HCT116 (cell line): ENCODE results near the gene KCNN4. TPM values are rescaled to one million over a fixed set of nuclear protein-coding genes. Genes with fewer than 3 reads are reported as not detected.

ENCODE experiments used
- ATAC-seq: fragments of 200-7000 bp; cut with Tn5 transposase; 2 replicates; pipeline ENCODE4 v1.9.1; 2020; ENCODE audit warnings: mild to moderate bottlenecking, moderate library complexity
- BruUV-seq: library from RNA; stranded (reverse); fragments of 400-500 nt; replicated peaks from 2 replicates; lab custom pipeline; 2021; lab: Mats Ljungman, UMichigan
- CTCF ChIA-PET: fragments of 300-600 bp; sonication (Branson Sonifier 250); formaldehyde crosslinking; loops from one replicate; lab custom pipeline; 2021; ENCODE audit warnings: antibody characterized with exemption; lab: Charles Lee
- POLR2A ChIA-PET: fragments of 300-600, 350-600 bp; sonication (Branson Sonifier 250); formaldehyde crosslinking; loops from one replicate; lab custom pipeline; 2021; ENCODE audit warnings: antibody characterized with exemption; lab: Charles Lee
- RAD21 ChIA-PET, 2 experiments: fragments of 300-600 bp; sonication (Branson Sonifier 250); formaldehyde crosslinking; loops; one replicate each; lab custom pipeline; 2023; ENCODE audit warnings: low total read pairs in 2 of 2; ENCODE audit not compliant: uncharacterized antibody in 2 of 2, unreplicated experiment in 2 of 2, low non-redundant PET in 1 of 2; lab: Charles Lee
- DNase-seq: peaks from one replicate; pipeline ENCODE4 v3.0.0-alpha.2; 2010; ENCODE audit warnings: low read depth, low spot score
- H2AFZ ChIP-seq: fragments of 200-600 bp; shearing (Covaris generic), sonication (generic); 2 replicates; pipeline ENCODE4 v1.6.1; 2017; ENCODE audit warnings: low read depth, mixed run types, mixed read lengths, antibody characterized with exemption, low read length; ENCODE audit not compliant: poor library complexity, severe bottlenecking
- H3K27ac ChIP-seq: 2 replicates; pipeline ENCODE4 v1.5.1; 2012; ENCODE audit warnings: low read depth, low read length
- H3K27me3 ChIP-seq: fragments of 200-600 bp; sonication (generic); 2 replicates; pipeline ENCODE4 v1.6.1; 2016; ENCODE audit warnings: mixed run types, low read length, mixed read lengths; ENCODE audit not compliant: insufficient read depth
- H3K36me3 ChIP-seq, 2 experiments: fragments of 200-500 bp in 1 of 2; fragments of 200-600 bp in 1 of 2; sonication (Bioruptor generic) in 1 of 2; sonication (generic) in 1 of 2; 2 replicates each; pipeline versions ENCODE4 v1.5.1 to v1.6.1; 2014 to 2016; ENCODE audit warnings: low read length in 2 of 2, inconsistent platforms in 1 of 2, mixed read lengths in 1 of 2, mixed run types in 1 of 2; ENCODE audit not compliant: insufficient read depth in 2 of 2, control insufficient read depth in 1 of 2
- H3K4me1 ChIP-seq, 2 experiments: fragments of 200-600 bp in 1 of 2; sonication (generic) in 1 of 2; 2 replicates each; pipeline versions ENCODE4 v1.5.1 to v1.6.1; 2012 to 2017; ENCODE audit warnings: low read length in 2 of 2, inconsistent platforms in 1 of 2, mild to moderate bottlenecking in 1 of 2, mixed read lengths in 1 of 2, mixed run types in 1 of 2, moderate library complexity in 1 of 2; ENCODE audit not compliant: insufficient read depth in 2 of 2, control insufficient read depth in 1 of 2
- H3K4me2 ChIP-seq: fragments of 200-600 bp; sonication (generic); 2 replicates; pipeline ENCODE4 v1.6.1; 2017; ENCODE audit warnings: mixed run types, low read length, mixed read lengths
- H3K4me3 ChIP-seq, 2 experiments: fragments of 200-600 bp in 1 of 2; sonication (generic) in 1 of 2; replicated peaks in 1 of 2; 2 replicates each; pipeline ENCODE4 v1.5.1; 2011 to 2016; ENCODE audit warnings: low read length in 2 of 2, control low read depth in 1 of 2, low read depth in 1 of 2, mild to moderate bottlenecking in 1 of 2, mixed read lengths in 1 of 2, mixed run types in 1 of 2
- H3K79me2 ChIP-seq: fragments of 200-600 bp; sonication (generic); 2 replicates; pipeline ENCODE4 v1.6.1; 2017; ENCODE audit warnings: mild to moderate bottlenecking, mixed run types, low read length, moderate library complexity, mixed read lengths; ENCODE audit not compliant: insufficient read depth
- H3K9ac ChIP-seq: fragments of 200-600 bp; sonication (generic); 2 replicates; pipeline ENCODE4 v1.6.1; 2016; ENCODE audit warnings: low read length, mixed read lengths
- H3K9me2 ChIP-seq: fragments of 200-600 bp; sonication (generic), shearing (Covaris generic); 2 replicates; pipeline ENCODE4 v1.6.1; 2017; ENCODE audit warnings: mixed run types, mild to moderate bottlenecking, moderate library complexity; ENCODE audit not compliant: insufficient read depth
- H3K9me3 ChIP-seq, 2 experiments: fragments of 200-500 bp in 1 of 2; fragments of 200-600 bp in 1 of 2; sonication (Bioruptor generic) in 1 of 2; sonication (generic) in 1 of 2; 2 replicates each; pipeline ENCODE4 v1.6.1; 2014 to 2017; ENCODE audit warnings: low read length in 2 of 2, mixed read lengths in 2 of 2, inconsistent platforms in 1 of 2, low read depth in 1 of 2, mild to moderate bottlenecking in 1 of 2, mixed run types in 1 of 2, moderate library complexity in 1 of 2; ENCODE audit not compliant: control insufficient read depth in 1 of 2, insufficient read depth in 1 of 2
- H4K20me1 ChIP-seq: fragments of 200-600 bp; sonication (generic), shearing (Covaris generic); 2 replicates; pipeline ENCODE4 v1.6.1; 2017; ENCODE audit warnings: mixed run types, mild to moderate bottlenecking, moderate library complexity; ENCODE audit not compliant: insufficient read depth
- ATF3 ChIP-seq: IDR thresholded peaks from 2 replicates; pipeline ENCODE4 v1.6.1; 2012
- CTCF ChIP-seq, 3 experiments: fragments of 200-600 bp in 1 of 3; sonication (generic) in 1 of 3; IDR thresholded peaks in 2 of 3; conservative IDR thresholded peaks in 1 of 3; 2 replicates each; pipeline ENCODE4 v1.5.1; 2012 to 2017; ENCODE audit warnings: low read depth in 2 of 3, low read length in 2 of 3, antibody characterized with exemption in 1 of 3, borderline replicate concordance in 1 of 3, control low read depth in 1 of 3, mild to moderate bottlenecking in 1 of 3, mixed read lengths in 1 of 3, mixed run types in 1 of 3, moderate library complexity in 1 of 3; ENCODE audit not compliant: insufficient read depth in 1 of 3
- EGR1 ChIP-seq: IDR thresholded peaks from 2 replicates; pipeline ENCODE4 v1.6.1; 2012; ENCODE audit warnings: low read depth
- EZH2 ChIP-seq: fragments of 200-600 bp; sonication (generic); IDR thresholded peaks from 2 replicates; pipeline ENCODE4 v1.6.1; 2017; ENCODE audit warnings: antibody characterized with exemption, mixed run types
- EZH2phosphoT487 ChIP-seq: fragments of 200-600 bp; IDR thresholded peaks from 2 replicates; pipeline ENCODE4 v1.6.1; 2018; ENCODE audit warnings: antibody characterized with exemption, borderline replicate concordance
- JUND ChIP-seq: IDR thresholded peaks from 2 replicates; pipeline ENCODE4 v1.6.1; 2012
- MAX ChIP-seq: IDR thresholded peaks from 2 replicates; pipeline ENCODE4 v1.6.1; 2012
- POLR2A ChIP-seq: IDR thresholded peaks from 2 replicates; pipeline ENCODE4 v1.7.0; 2011; ENCODE audit warnings: borderline replicate concordance; ENCODE audit not compliant: insufficient read depth, insufficient read length; ENCODE audit errors: extremely low read depth
- POLR2AphosphoS5 ChIP-seq: IDR thresholded peaks from 2 replicates; pipeline ENCODE4 v1.6.1; 2011; ENCODE audit warnings: mild to moderate bottlenecking, low read depth, low read length, moderate library complexity
- REST ChIP-seq: IDR thresholded peaks from 2 replicates; pipeline ENCODE4 v1.6.1; 2012; ENCODE audit warnings: low read depth
- SIN3A ChIP-seq: IDR thresholded peaks from 2 replicates; pipeline ENCODE4 v1.6.1; 2012; ENCODE audit warnings: low read depth
- SP1 ChIP-seq: IDR thresholded peaks from 2 replicates; pipeline ENCODE4 v1.6.1; 2012; ENCODE audit warnings: low read depth
- YY1 ChIP-seq: IDR thresholded peaks from 2 replicates; pipeline ENCODE4 v1.6.1; 2011; ENCODE audit warnings: low read length, low read depth, moderate library complexity, mild to moderate bottlenecking; ENCODE audit not compliant: insufficient replicate concordance; ENCODE audit errors: extremely low read depth
- intact Hi-C: fragments of 100-400 bp; cut with micrococcal nuclease; formaldehyde crosslinking; loops from 2 replicates; pipeline ENCODE4 v1.10.0; 2022
- total RNA-seq: library from RNA; stranded (reverse); gene quantifications from one replicate; pipeline ENCODE4 v1.2.1, GENCODE V29; 2021; ENCODE audit not compliant: unreplicated experiment

KCNN4 gene
- total RNA-seq, 1 experiment from 2014 or later: 72.9 TPM

GRCh38 chr19:43812259-43812658 is 31.5 kb upstream of the KCNN4 start:
- Histone ChIP-seq H3K9me3 (no peaks in the 10 kb centered on the region), H3K79me2 (no peaks in the 10 kb centered on the region), H3K9ac (no peak overlapping the region), H3K4me2 (no peak overlapping the region), H3K4me3 (no peak overlapping the region), H4K20me1 (no peaks in the 10 kb centered on the region), H2AFZ (no peak overlapping the region), H3K36me3 (no peaks in the 10 kb centered on the region), H3K27ac (no peak overlapping the region), H3K9me2 (no peaks in the 10 kb centered on the region), H3K4me1 (peaks cover 0 to 6% of the 10 kb centered on the region in 2 experiments; a peak in 1 of 4 replicates), H3K27me3 (no peaks in the 10 kb centered on the region)
- BruUV-seq: no TSS peak
- ATAC-seq (no peak), DNase-seq (no peak)
- RAD21 ChIA-PET: no interaction called here
- TF ChIP-seq SIN3A (no peak), POLR2A (no peak), EZH2 (no peak), ATF3 (no peak), EGR1 (no peak), POLR2AphosphoS5 (no peak), MAX (no peak), SP1 (no peak), YY1 (no peak)
- CTCF ChIA-PET: no interaction called here
- intact Hi-C loops: no loop called here
- POLR2A ChIA-PET: no interaction called here

GRCh38 chr19:43811837-43812236 is 31.1 kb upstream of the KCNN4 start:
- no peaks in the 10 kb centered on the region for H3K9me2 ChIP-seq
- intact Hi-C loops: no loop called here
- H2AFZ ChIP-seq: no peak overlapping the region
- ChIA-PET CTCF (interaction anchor here (3.8 kb wide), 1 partner anchor 66 kb away, joined by 69 read pairs; no protein-coding TSS in a partner anchor), POLR2A (no interaction called here)
- no peak for DNase-seq
- H3K4me2 ChIP-seq: no peak overlapping the region
- H4K20me1 ChIP-seq: no peaks in the 10 kb centered on the region
- H3K9ac ChIP-seq: no peak overlapping the region
- TF ChIP-seq REST: no peak
- TF ChIP-seq SP1: no peak
- TF ChIP-seq JUND: no peak
- TF ChIP-seq CTCF (IDR thresholded peaks at IDR 0.05 in 2 of 3, conservative IDR thresholded peaks at IDR 0.05 in 1 of 3; ENCODE audit: borderline replicate concordance in 1 of 3, insufficient read depth in 1 of 3, low read depth in 2 of 3, low read length in 2 of 3): no peak
- no peak for TF ChIP-seq EZH2phosphoT487
- no peak for TF ChIP-seq EGR1
- no peak for TF ChIP-seq POLR2AphosphoS5
- TF ChIP-seq, all 23 proteins: peak for 0
- Histone ChIP-seq H3K4me3 (no peak overlapping the region), H3K27me3 (no peaks in the 10 kb centered on the region), H3K27ac (no peak overlapping the region), H3K36me3 (no peaks in the 10 kb centered on the region), H3K4me1 (peaks cover 0 to 6% of the 10 kb centered on the region in 2 experiments; a peak in 1 of 4 replicates), H3K79me2 (no peaks in the 10 kb centered on the region), H3K9me3 (no peaks in the 10 kb centered on the region)
- no peak for ATAC-seq
- no TSS peak for BruUV-seq
- RAD21 ChIA-PET: no interaction called here
